HuH-7 (cell line): ENCODE measurements around the gene GPR3.
A peak's percentile ranks its signal among the peaks of the same experiment; 100 is the strongest.
"Not testable (repeated sequence)": the region's sequence is repeated elsewhere in the genome, so short reads cannot be mapped to it uniquely, and the experiment has no call there.

Experiments
- DNase-seq: peaks from one replicate; pipeline ENCODE4 v3.0.0; 2011; ENCODE audit warnings: low spot score

The GPR3 gene

GRCh38 chr1:27377760-27378495, 14.5 kb upstream of the GPR3 start:
- no peak for DNase-seq

- DNase-seq = no peak
These were observed 12.8 kb upstream of the GPR3 start for GRCh38 chr1:27379564-27380122.

GRCh38 chr1:27380224-27380623, 12.2 kb upstream of the GPR3 start:
- DNase-seq = no peak

GRCh38 chr1:27380766-27381733, 11.4 kb upstream of the GPR3 start:
- DNase-seq = no peak

GRCh38 chr1:27381969-27382762, 10.3 kb upstream of the GPR3 start:
- no peak for DNase-seq

- no peak for DNase-seq
These were observed 9.3 kb upstream of the GPR3 start, which contains the start of gene CD164L2 for GRCh38 chr1:27383039-27383605. Gene CD164L2 (minus strand): TSS chr1:27383333. CDS start chr1:27383239, 94 bp downstream.

GRCh38 chr1:27383661-27384060, 8.8 kb upstream of the GPR3 start:
- DNase-seq = no peak

- DNase-seq = not testable (repeated sequence)
These were observed 7.6 kb upstream of the GPR3 start for GRCh38 chr1:27384797-27385196.

- DNase-seq = peak; percentile 84
These were observed 4.0 kb upstream of the GPR3 start for GRCh38 chr1:27388337-27389005.

GRCh38 chr1:27391511-27392095, 819 bp upstream of the GPR3 start:
- no peak for DNase-seq

GRCh38 chr1:27392778-27393635, 585 bp downstream of the GPR3 start:
- DNase-seq = peak; percentile 74

GRCh38 chr1:27393641-27394281, 1.3 kb downstream of the GPR3 start:
- no peak for DNase-seq

- DNase-seq = no peak
These were observed 1.8 kb downstream of the GPR3 start for GRCh38 chr1:27394282-27394658.

GRCh38 chr1:27394925-27395324, 2.5 kb downstream of the GPR3 start:
- DNase-seq = no peak

GRCh38 chr1:27395441-27396195, 3.2 kb downstream of the GPR3 start:
- DNase-seq = peak; percentile 87

GRCh38 chr1:27397110-27397509, 4.7 kb downstream of the GPR3 start:
- DNase-seq = no peak

- no peak for DNase-seq
These were observed 5.3 kb downstream of the GPR3 start for GRCh38 chr1:27397749-27398148.

- DNase-seq = no peak
These were observed 6.2 kb downstream of the GPR3 start for GRCh38 chr1:27398405-27399149.
